ENCODE measurements around the gene CAMTA1. TPM values are rescaled to one million over a fixed set of nuclear protein-coding genes. Genes with fewer than 3 reads are reported as not detected.

The CAMTA1 gene
- polyA plus RNA-seq, 1 donor from 2014 or later = 79.0 TPM

DNA sequence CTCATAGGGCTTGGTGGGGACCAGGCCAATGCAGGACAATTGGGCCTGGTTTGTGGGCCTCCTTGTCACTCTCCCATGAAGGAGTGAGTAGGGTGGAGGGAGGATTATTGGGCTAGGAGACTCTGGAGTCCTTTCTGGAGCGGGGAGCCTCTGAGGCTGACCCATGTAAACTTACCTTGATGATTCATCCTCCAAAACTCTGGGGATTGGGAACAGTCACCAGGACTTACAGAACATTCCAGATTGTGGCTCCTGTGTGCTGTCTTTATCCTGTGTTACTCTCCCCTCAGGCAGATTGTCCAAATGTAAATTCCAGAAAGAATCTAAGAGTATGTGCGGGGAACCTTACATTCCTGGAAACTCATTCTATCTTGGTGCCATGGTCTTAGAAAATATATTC lies 197.6 kb downstream of the CAMTA1 start:
- H3K36me3 Mint-ChIP-seq = no peaks in the 10 kb centered on the region
- H3K4me1 Mint-ChIP-seq = no peaks in the 10 kb centered on the region
- H3K27me3 Mint-ChIP-seq = peaks cover 3% of the 10 kb centered on the region
- H3K27ac Mint-ChIP-seq = no peak overlapping the region
- no peak overlapping the region for H3K4me3 Mint-ChIP-seq
- peaks cover 0 to 4% (median 3%) of the 10 kb centered on the region in 3 donors for H3K9me3 Mint-ChIP-seq

DNA sequence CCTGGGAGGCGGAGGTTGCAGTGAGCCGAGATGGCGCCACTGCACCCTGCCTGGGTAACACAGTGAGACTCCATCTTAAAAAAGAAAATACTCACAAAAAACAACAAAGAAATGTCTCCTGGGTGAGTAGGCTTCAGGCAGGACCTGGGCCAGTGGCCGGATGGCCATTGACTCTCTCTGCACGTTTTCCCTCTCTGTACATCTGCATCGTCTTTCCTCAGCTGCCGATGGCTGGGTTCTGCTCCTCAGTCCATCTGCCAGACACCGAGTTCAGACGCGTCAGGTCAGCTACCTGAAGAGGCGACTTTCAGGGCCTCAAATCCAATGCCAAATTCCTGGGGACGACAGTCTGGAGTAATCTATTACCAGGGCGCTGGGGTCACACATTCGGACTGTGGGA lies 199.3 kb downstream of the CAMTA1 start:
- Mint-ChIP-seq H3K27me3 (peaks cover 9% of the 10 kb centered on the region), H3K9me3 (peaks cover 0 to 4% (median 3%) of the 10 kb centered on the region in 3 donors), H3K36me3 (peaks cover 2% of the 10 kb centered on the region), H3K27ac (no peak overlapping the region), H3K4me3 (no peak overlapping the region), H3K4me1 (peaks cover 0 to 3% (median 0%) of the 10 kb centered on the region in 3 donors)

DNA sequence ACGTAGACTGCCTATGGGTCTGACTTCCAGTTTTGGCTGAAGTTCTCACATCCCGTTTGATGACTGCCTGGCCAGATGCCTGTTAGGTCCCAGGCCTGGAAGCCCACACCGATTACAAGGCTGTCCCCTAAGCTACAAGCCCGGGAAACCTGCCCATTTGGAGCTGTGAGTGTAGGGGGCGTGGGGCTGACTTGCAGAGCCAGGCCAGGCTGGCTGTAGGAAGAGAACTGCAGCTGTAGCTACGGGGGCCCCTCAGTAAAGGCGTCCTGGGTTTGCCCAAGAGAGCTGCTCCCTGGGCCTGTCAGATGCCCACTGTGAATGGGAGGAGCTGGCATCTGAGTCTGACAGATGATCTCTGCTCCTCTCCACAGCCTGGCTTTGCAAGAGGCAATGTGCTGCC lies 199.7 kb downstream of the CAMTA1 start:
- H3K4me3 Mint-ChIP-seq = no peak overlapping the region
- peaks cover 9% of the 10 kb centered on the region for H3K27me3 Mint-ChIP-seq
- H3K27ac Mint-ChIP-seq = no peak overlapping the region
- H3K36me3 Mint-ChIP-seq = peaks cover 3% of the 10 kb centered on the region
- H3K4me1 Mint-ChIP-seq = peaks cover 0 to 3% (median 0%) of the 10 kb centered on the region in 3 donors
- peaks cover 0 to 4% (median 3%) of the 10 kb centered on the region in 3 donors for H3K9me3 Mint-ChIP-seq

DNA sequence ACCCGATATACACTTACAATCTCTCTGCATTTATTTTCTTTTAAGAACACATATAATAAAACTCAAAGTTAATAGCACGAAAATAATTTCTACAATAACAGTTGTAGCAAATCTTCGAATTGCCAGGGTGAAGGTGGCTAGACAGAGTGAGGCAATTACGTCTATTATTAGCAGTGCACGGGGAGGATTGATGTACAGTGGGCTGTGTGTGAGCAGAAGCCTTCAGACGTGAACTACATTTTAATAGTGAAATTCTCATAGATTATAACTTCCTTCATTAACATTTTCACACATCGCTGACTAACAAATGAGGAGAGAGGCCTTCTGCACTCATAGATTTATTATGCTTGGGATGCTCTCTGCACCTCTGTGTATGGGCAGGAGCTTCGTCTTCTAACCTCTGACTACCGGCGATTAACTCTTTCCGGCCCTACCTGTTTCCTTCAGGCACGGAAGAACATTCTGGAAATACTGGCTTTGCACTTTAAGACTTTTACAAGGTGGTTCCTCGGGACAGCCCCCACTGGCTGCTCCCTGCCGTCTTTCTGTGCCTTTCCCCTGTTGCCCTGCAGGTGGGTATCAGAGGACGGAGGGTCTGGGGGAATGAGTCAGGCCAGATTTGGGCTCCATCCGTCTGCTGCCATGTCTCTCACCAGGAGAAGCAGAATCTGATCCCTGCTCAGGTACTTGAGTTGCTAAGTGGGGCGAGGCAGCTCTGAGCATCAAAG lies 200.5 kb downstream of the CAMTA1 start:
- peaks cover 9% of the 10 kb centered on the region for H3K27me3 Mint-ChIP-seq
- H3K36me3 Mint-ChIP-seq = peaks cover 3% of the 10 kb centered on the region
- H3K4me3 Mint-ChIP-seq = no peak overlapping the region
- no peak overlapping the region for H3K27ac Mint-ChIP-seq
- H3K9me3 Mint-ChIP-seq = peaks cover 0 to 10% (median 2%) of the 10 kb centered on the region in 3 donors
- peaks cover 0 to 3% (median 0%) of the 10 kb centered on the region in 3 donors for H3K4me1 Mint-ChIP-seq

DNA sequence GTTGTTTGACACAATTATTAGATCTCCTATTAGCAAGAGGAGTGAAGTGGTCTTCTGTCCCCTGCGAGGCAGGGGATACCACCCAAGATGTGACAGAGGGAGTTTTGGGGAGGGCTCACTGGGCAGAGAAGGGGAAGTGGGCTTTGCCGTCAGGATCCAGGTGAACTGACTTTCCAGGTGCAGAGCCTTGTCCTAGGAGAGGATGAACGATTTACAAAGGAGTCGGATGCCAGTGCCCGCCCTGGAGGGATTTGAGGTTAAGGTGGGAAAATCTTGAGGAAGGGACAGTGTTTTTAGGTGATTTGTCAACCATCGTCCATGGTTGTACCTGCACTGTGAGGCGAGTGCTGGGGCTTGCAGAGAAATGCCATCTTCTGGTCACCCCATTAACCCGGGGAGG lies 201.0 kb downstream of the CAMTA1 start:
- H3K36me3 Mint-ChIP-seq = peaks cover 3% of the 10 kb centered on the region

DNA sequence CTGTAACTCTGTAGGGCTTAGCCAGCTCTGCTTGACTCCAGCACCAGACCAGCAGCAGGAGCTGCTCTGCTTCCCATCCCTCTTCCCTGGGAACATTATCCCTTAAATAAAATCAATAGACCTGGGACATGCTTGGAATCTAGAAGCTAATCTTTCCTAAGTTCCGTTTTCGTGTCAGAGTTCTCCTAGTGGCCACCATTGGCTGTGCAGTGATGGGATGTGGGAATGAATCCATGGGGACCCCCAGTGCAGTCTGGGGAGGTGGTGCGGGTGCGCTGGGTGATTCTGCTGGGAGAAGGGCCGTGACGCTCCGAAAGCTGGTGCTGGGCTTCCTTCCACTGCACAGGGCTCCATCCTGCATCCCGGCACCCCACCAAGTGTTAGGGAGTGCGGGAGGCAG lies 202.7 kb downstream of the CAMTA1 start:
- H3K27me3 Mint-ChIP-seq = peaks cover 9% of the 10 kb centered on the region
- H3K4me1 Mint-ChIP-seq = peaks cover 0 to 3% (median 0%) of the 10 kb centered on the region in 3 donors
- peaks cover 3% of the 10 kb centered on the region for H3K36me3 Mint-ChIP-seq
- H3K27ac Mint-ChIP-seq = no peak overlapping the region
- H3K9me3 Mint-ChIP-seq = peaks cover 0 to 12% (median 0%) of the 10 kb centered on the region in 3 donors
- H3K4me3 Mint-ChIP-seq = no peak overlapping the region

More for the DNA sequence above, 201.0 kb downstream of the CAMTA1 start:
- Mint-ChIP-seq H3K4me1 (peaks cover 0 to 3% (median 0%) of the 10 kb centered on the region in 3 donors), H3K9me3 (peaks cover 0 to 10% (median 0%) of the 10 kb centered on the region in 3 donors), H3K27ac (no peak overlapping the region), H3K27me3 (peaks cover 9% of the 10 kb centered on the region), H3K4me3 (no peak overlapping the region)

DNA sequence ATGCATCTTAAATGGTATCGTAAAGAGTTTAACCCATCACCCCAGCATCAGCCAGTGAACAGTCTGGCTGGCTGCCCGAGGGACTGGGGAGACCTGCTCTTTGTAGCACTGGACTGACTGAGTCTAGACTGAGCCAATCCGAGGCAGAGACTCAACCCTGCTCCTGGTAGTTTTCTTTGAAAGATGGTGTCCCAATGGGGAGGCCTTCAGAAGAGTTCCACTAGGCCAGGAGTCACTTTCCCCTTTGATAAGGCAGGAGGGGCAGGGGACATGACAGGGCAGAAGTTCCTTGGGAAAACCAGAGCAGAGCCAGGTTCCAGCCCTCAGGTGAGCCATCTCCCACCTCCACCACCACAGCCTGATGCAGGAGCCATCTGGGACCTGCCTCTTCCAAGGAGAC lies 203.5 kb downstream of the CAMTA1 start:
- Mint-ChIP-seq H3K27me3 (peaks cover 9% of the 10 kb centered on the region), H3K4me3 (no peak overlapping the region), H3K4me1 (peaks cover 0 to 3% (median 0%) of the 10 kb centered on the region in 3 donors)

DNA sequence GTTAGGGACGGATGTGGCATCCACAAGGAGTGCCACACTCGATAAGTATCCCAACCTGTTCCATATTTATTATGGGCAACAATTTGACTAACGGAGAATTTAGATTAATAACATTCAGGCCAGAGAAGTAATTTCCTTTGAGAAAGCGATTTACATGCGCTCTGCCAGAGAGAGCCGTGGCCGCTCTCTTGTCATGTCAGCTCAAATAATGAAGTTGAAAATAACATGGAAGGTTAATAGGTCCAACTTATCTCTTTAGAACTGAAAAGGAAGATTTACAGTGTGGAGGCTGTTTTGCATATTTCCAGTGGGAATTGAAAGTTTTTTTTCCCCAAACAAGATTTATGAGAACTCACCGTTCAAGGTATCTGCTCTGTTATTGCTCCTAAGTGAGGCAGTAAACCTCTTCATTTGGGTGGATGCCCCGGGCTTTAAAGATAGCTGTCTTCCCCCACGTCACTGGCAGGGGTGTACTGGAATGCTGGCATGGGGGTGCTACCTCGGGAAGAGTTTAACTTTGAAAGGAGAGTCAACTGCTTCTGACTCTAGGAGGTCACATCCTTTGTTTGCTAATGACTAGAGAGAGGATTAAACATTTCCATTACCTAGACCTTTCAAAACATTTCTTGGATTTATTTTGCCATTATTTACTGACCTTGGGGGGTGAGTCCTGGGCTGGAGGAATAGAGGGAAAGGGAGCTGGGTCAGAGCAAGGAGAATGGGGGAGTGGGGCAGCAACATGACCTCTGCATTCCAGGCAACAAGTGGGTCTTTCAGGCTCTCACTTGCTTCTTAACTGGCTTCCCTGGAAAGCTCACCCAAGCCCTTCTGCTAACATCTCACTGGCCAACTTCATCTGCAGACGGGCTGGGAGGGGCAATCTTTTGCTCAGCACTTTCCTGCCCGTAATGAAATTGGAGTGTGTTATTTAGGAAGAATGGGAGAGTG lies 204.2 kb downstream of the CAMTA1 start:
- Mint-ChIP-seq H3K27me3 (peaks cover 9% of the 10 kb centered on the region), H3K4me1 (peaks cover 0 to 3% (median 0%) of the 10 kb centered on the region in 3 donors), H3K9me3 (peaks cover 0 to 13% (median 5%) of the 10 kb centered on the region in 3 donors), H3K36me3 (peaks cover 3% of the 10 kb centered on the region), H3K4me3 (no peak overlapping the region), H3K27ac (no peak overlapping the region)

More for the DNA sequence above, 203.5 kb downstream of the CAMTA1 start:
- H3K9me3 Mint-ChIP-seq = peaks cover 0 to 11% (median 0%) of the 10 kb centered on the region in 3 donors
- peaks cover 3% of the 10 kb centered on the region for H3K36me3 Mint-ChIP-seq
- peak overlapping the region in 1 of 3 donors; percentile 48 for H3K27ac Mint-ChIP-seq

DNA sequence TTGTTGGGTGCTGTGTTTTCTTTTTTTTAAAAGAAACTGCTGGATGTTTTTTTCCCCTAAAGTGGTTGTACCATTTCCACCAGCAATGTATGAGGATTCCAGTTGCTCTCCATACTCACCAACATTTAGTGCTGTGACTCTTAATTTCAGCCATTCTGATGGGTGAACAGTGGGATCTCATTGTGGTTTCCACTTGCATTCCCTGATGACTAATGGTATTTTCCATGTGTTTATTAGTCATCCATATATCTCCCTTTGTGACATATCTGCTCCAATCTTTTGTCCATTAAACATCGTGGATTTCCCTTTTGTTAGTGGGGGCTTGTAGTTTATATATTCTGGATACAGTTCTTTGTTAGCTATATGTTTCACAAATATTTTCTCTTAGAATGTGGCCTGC lies 206.0 kb downstream of the CAMTA1 start:
- Mint-ChIP-seq H3K27ac (no peak overlapping the region), H3K4me1 (peaks cover 0 to 3% (median 0%) of the 10 kb centered on the region in 3 donors), H3K9me3 (peaks cover 2 to 16% (median 5%) of the 10 kb centered on the region in 3 donors), H3K27me3 (peaks cover 9% of the 10 kb centered on the region), H3K4me3 (no peak overlapping the region), H3K36me3 (peaks cover 5% of the 10 kb centered on the region)

DNA sequence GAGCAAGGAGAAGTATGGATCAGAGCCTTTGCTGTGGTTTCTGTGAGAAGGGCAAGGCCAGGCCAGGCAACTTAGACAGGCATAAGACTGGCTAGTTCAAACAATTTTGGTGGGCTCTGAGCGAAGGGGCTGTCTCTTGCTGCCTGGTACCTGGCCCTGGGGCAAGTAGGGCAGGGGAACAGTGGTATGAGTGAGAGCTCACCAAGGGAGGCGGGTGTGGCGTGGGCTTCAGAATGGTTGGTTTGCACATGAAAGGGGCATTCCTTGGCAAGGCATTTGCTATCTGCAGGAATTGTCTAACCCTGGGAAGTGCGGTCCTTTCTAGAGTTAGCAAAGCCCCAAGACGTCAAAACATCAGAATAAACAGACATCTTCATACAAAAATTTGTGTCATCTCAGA lies 210.5 kb downstream of the CAMTA1 start:
- Mint-ChIP-seq H3K36me3 (peaks cover 2% of the 10 kb centered on the region), H3K4me3 (peak overlapping the region in 1 of 4 donors; percentile 54)

DNA sequence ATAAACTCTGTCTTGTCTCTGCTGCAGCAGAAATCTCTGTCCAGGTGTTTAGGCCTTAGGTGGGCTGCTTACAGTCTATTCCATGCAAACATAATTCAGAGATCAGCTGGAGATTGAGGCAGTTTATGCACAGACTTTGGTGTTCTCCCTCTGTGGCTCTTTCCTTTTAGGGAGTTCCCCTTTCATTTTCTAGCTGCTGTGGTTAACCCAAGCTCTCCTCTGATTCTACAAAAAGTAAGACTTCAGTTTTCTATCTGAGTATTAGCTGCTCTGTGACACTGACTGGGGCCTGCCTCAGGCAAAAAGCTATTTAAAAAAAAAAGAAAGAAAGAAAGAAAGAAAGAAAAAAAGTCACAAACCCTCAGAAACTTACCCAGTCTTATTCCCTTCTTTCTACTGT lies 211.1 kb downstream of the CAMTA1 start:
- Mint-ChIP-seq H3K36me3 (peaks cover 2% of the 10 kb centered on the region), H3K4me3 (no peak overlapping the region), H3K4me1 (peaks cover 0 to 2% (median 0%) of the 10 kb centered on the region in 3 donors), H3K9me3 (peaks cover 2 to 13% (median 5%) of the 10 kb centered on the region in 3 donors), H3K27me3 (peaks cover 5% of the 10 kb centered on the region), H3K27ac (no peak overlapping the region)

More for the DNA sequence above, 210.5 kb downstream of the CAMTA1 start:
- peaks cover 2 to 13% (median 5%) of the 10 kb centered on the region in 3 donors for H3K9me3 Mint-ChIP-seq
- peaks cover 5% of the 10 kb centered on the region for H3K27me3 Mint-ChIP-seq
- H3K27ac Mint-ChIP-seq = no peak overlapping the region
- peaks cover 0 to 2% (median 0%) of the 10 kb centered on the region in 3 donors for H3K4me1 Mint-ChIP-seq

DNA sequence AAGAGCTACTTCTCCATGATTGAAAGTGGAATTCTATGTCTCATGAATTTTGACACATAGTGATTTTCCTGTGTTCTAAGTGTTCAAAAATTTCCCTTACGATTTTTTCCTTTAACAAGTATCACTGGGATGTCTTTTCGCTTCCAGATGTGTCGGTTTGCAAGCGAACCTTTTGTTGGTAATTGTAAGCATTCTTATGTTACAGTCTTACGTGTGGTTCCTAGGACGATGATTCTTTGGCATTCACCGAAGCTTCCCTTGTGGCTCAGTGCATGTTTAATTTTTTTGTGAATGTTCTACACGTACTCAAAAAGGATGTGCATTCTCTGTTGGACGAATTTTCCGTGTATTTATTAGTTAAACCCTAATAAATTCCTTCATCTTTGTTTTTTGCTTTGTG lies 211.6 kb downstream of the CAMTA1 start:
- Mint-ChIP-seq H3K9me3 (peaks cover 2 to 13% (median 5%) of the 10 kb centered on the region in 3 donors), H3K27ac (no peak overlapping the region), H3K27me3 (peaks cover 5% of the 10 kb centered on the region), H3K36me3 (peaks cover 2% of the 10 kb centered on the region), H3K4me1 (peaks cover 0 to 2% (median 0%) of the 10 kb centered on the region in 3 donors), H3K4me3 (no peak overlapping the region)

DNA sequence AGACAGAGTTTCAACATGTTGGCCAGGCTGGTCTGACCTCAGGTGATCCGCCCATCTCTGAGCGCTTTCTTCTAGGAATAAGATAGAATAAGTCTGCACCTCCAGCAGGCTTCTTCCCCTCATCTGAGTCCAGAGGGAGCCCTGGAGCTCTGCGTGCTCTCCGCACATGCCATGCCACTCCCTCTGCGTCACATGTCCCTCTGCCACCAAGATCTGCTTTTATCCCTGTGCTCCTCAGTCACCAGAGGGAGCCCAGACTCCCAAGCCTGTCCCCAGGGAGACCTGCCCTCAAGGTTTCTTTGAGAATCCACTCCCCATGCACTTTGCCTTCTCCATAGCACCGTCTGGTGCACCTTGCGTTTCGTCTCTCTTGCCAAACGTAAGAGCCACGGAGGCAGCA lies 213.0 kb downstream of the CAMTA1 start:
- Mint-ChIP-seq H3K27me3 (peaks cover 5% of the 10 kb centered on the region), H3K4me1 (peaks cover 0 to 2% (median 0%) of the 10 kb centered on the region in 3 donors), H3K36me3 (peaks cover 2% of the 10 kb centered on the region), H3K4me3 (no peak overlapping the region), H3K9me3 (peaks cover 2 to 12% (median 5%) of the 10 kb centered on the region in 3 donors), H3K27ac (no peak overlapping the region)

DNA sequence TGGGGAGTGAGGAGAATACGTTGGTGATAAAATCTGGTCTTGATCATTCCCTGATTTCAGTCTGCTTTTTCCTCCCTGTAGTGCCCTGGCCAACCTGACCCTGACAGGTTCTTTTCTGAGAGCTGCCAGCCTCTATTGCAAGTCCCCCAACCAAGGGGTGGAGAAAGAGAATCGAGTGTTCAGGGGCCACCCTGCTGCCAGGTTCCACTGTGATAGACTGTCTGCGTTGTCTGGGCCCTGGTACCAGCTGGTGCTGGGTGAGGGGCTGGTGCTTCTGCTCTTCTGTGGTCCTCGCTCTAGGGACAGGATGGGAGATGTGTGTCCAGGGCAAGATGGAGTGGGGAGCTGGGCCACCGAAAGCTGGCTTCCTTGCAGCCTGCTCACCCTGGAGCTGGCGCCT lies 214.6 kb downstream of the CAMTA1 start:
- peaks cover 0 to 2% (median 0%) of the 10 kb centered on the region in 3 donors for H3K4me1 Mint-ChIP-seq
- no peak overlapping the region for H3K27ac Mint-ChIP-seq
- H3K4me3 Mint-ChIP-seq = no peak overlapping the region
- peaks cover 7% of the 10 kb centered on the region for H3K27me3 Mint-ChIP-seq
- peaks cover 0 to 10% (median 2%) of the 10 kb centered on the region in 3 donors for H3K9me3 Mint-ChIP-seq
- H3K36me3 Mint-ChIP-seq = peaks cover 1% of the 10 kb centered on the region

DNA sequence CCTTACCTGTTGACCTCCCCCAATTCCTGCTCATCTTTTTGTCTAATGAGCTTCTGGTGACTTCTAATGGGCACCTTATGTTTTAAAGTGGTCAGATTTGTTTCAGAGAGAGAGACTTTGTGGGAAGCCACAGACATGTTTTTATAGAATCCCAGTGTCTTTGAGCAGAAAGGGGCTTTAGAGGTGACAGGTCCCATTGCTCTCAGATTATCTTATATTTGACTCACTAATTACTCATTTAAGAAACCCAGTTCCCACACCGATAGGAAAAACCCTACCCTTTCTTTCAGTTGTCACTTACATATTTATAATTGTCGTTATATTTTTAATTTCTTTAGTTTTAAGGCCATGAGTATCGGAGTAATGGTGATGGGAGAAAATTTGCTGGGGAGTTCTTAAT lies 215.5 kb downstream of the CAMTA1 start:
- H3K27ac Mint-ChIP-seq = no peak overlapping the region
- peaks cover 7% of the 10 kb centered on the region for H3K27me3 Mint-ChIP-seq
- H3K4me1 Mint-ChIP-seq = peaks cover 0 to 2% (median 0%) of the 10 kb centered on the region in 3 donors
- H3K4me3 Mint-ChIP-seq = no peak overlapping the region
- H3K36me3 Mint-ChIP-seq = no peaks in the 10 kb centered on the region
- H3K9me3 Mint-ChIP-seq = peaks cover 0 to 5% (median 0%) of the 10 kb centered on the region in 3 donors
